HepG2 (cell line): ENCODE measurements around the gene RNF5. TPM values are rescaled to one million over a fixed set of nuclear protein-coding genes. Genes with fewer than 3 reads are reported as not detected.

Source experiments
- ARID4A ChIP-seq: sonication (generic); formaldehyde crosslinking; IDR thresholded peaks from 2 replicates; pipeline ENCODE4 v1.5.0; 2020; ENCODE audit warnings: mild to moderate bottlenecking, missing genetic modification reagents, borderline replicate concordance
- EEA1 ChIP-seq: sonication (generic); formaldehyde crosslinking; IDR thresholded peaks from 2 replicates; pipeline ENCODE4 v1.5.1; 2020; ENCODE audit warnings: mild to moderate bottlenecking, missing genetic modification reagents, borderline replicate concordance
- HBP1 ChIP-seq: IDR thresholded peaks from 2 replicates; pipeline ENCODE4 v1.6.1; 2016; ENCODE audit warnings: low read depth, control low read depth
- HDAC1 ChIP-seq: sonication (generic); formaldehyde crosslinking; IDR thresholded peaks from 2 replicates; pipeline ENCODE4 v1.5.1; 2020; ENCODE audit warnings: mild to moderate bottlenecking, missing genetic modification reagents
- KDM5B ChIP-seq: sonication (generic); formaldehyde crosslinking; IDR thresholded peaks from 2 replicates; pipeline ENCODE4 v1.4.0; 2020; ENCODE audit warnings: missing genetic modification reagents, mild to moderate bottlenecking, borderline replicate concordance
- KIAA2018 ChIP-seq: sonication (generic); formaldehyde crosslinking; IDR thresholded peaks from 2 replicates; pipeline ENCODE4 v1.5.0; 2020; ENCODE audit warnings: mild to moderate bottlenecking, missing genetic modification reagents, borderline replicate concordance
- NFIC ChIP-seq: IDR thresholded peaks from 2 replicates; pipeline ENCODE4 v1.6.1; 2012; ENCODE audit warnings: mild to moderate bottlenecking, low read length, inconsistent platforms
- NFRKB ChIP-seq: fragments of 450-650 bp; IDR thresholded peaks from 2 replicates; pipeline ENCODE4 v1.6.1; 2017
- NR2F2 ChIP-seq: IDR thresholded peaks from 2 replicates; pipeline ENCODE4 v1.6.1; 2012; ENCODE audit warnings: low read depth, inconsistent platforms, borderline replicate concordance
- YEATS2 ChIP-seq: sonication (generic); formaldehyde crosslinking; IDR thresholded peaks from 2 replicates; pipeline ENCODE4 v1.4.0; 2020; ENCODE audit warnings: missing genetic modification reagents, borderline replicate concordance
- ZFP36 ChIP-seq: fragments of 150-350 bp; IDR thresholded peaks from 2 replicates; pipeline ENCODE4 v1.6.1; 2018; ENCODE audit warnings: borderline replicate concordance, low read length, low read depth; ENCODE audit not compliant: partially characterized antibody
- ZNF501 ChIP-seq: sonication (generic); formaldehyde crosslinking; IDR thresholded peaks from 2 replicates; pipeline ENCODE4 v1.5.1; 2020; ENCODE audit warnings: mild to moderate bottlenecking, moderate library complexity, missing genetic modification reagents
- ZNF577 ChIP-seq: sonication (generic); formaldehyde crosslinking; IDR thresholded peaks from 2 replicates; pipeline ENCODE4 v1.4.0; 2020; ENCODE audit warnings: mild to moderate bottlenecking, low read depth, missing genetic modification reagents, borderline replicate concordance
- ZNF678 ChIP-seq: sonication (generic); formaldehyde crosslinking; IDR thresholded peaks from 2 replicates; pipeline ENCODE4 v1.4.0; 2020; ENCODE audit warnings: mild to moderate bottlenecking, missing genetic modification reagents
- ZNF746 ChIP-seq: sonication (generic); formaldehyde crosslinking; IDR thresholded peaks from 2 replicates; pipeline ENCODE4 v1.8.0; 2022; ENCODE audit warnings: mild to moderate bottlenecking, missing genetic modification reagents
- polyA plus RNA-seq, 8 experiments: library from polyadenylated mRNA; depleted of rRNA in 3 of 8; stranded (reverse) in 7 of 8; unstranded in 1 of 8; fragments of >200 nt; fragmentation: Illumina TruSeq in 4 of 8; extraction: Trizol in 4 of 8; gene quantifications; 2 replicates each; pipeline versions ENCODE4 v1.2.1 to v1.2.3, GENCODE V29; 2011 to 2016; ENCODE audit warnings: low read depth in 4 of 8, missing spikeins in 1 of 8, mixed read lengths in 1 of 8; ENCODE audit not compliant: insufficient read depth in 1 of 8
- total RNA-seq, 5 experiments: library from RNA; depleted of rRNA; stranded (reverse); fragments of >200 nt; fragmentation: Illumina TruSeq; extraction: Trizol; gene quantifications; 2 replicates each; pipeline ENCODE4 v1.2.3, GENCODE V29; 2016; ENCODE audit warnings: low read depth in 1 of 5

Gene RNF5
- total and polyA plus RNA-seq, 2 of the 13 experiments (the other 11 are each of a cell fraction or from before 2014, with no cell fraction given) = 98.0 to 131 TPM

- TF ChIP-seq ZNF678 (CRISPR knock-in tag) (no peak), EEA1 (CRISPR knock-in tag) (peak; percentile 55; the same call in 1 of the 2 replicates), YEATS2 (CRISPR knock-in tag) (no peak), NFIC (peak; percentile 66; the same call in 1 of the 2 replicates), KIAA2018 (CRISPR knock-in tag) (0 out of 2 replicates have a peak, but pooled peaks have one; percentile 63), ZNF501 (CRISPR knock-in tag) (peak; percentile 77; the same call in 1 of the 2 replicates), ZNF577 (CRISPR knock-in tag) (peak; percentile 76; the same call in 1 of the 2 replicates), HDAC1 (0 out of 2 replicates have a peak, but pooled peaks have one; percentile 5), KDM5B (CRISPR knock-in tag) (peak; percentile 27; the same call in 1 of the 2 replicates), ARID4A (CRISPR knock-in tag) (0 out of 2 replicates have a peak, but pooled peaks have one; percentile 66), NR2F2 (no peak), NFRKB (no peak), ZNF746 (no peak; the same call in 1 of the 2 replicates), HBP1 (CRISPR knock-in tag) (0 out of 2 replicates have a peak, but pooled peaks have one; percentile 42), ZFP36 (no peak)
These were observed 920 bp upstream of the RNF5 start (continued) for GRCh38 chr6:32177183-32177787.
